GM21717 (cell line): Measurements from ENCODE around the gene RAPGEF1.
"Not testable (repeated sequence)": the region's sequence is repeated elsewhere in the genome, so short reads cannot be mapped to it uniquely, and the experiment has no call there.

Source experiments
- ATAC-seq: cut with Tn5 transposase; IDR thresholded peaks from one replicate; pipeline ENCODE4 v1.9.1; 2021; ENCODE audit warnings: mild to moderate bottlenecking, moderate library complexity; ENCODE audit not compliant: unreplicated experiment

The RAPGEF1 gene

GRCh38 chr9:131739959-131740648, at the start of gene RAPGEF1:
RAPGEF1 (minus strand) TSS chr9:131740076; CDS start chr9:131739830, 246 bp downstream.
- ATAC-seq = peak; percentile 41

DNA sequence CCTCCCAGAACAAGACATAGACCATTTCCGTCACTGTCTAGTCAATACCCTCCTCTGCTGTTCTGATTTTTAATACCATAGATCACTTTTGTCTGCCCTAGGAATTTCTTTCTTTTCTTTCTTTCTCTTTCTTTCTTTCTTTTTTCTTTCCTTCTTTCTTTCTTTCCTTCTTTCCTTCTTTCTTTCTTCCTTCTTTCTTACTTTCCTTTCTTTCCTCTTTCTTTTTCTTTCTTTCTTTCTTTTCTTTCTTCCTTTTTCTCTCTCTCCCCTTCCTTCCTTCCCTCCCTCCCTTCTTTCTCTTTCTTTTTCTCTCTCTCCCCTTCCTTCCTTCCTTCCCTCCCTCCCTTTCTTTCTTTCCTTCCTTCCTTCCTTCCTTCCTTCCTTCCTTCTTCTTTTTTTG, 49.0 kb upstream of the RAPGEF1 start:
- no peak for ATAC-seq

DNA sequence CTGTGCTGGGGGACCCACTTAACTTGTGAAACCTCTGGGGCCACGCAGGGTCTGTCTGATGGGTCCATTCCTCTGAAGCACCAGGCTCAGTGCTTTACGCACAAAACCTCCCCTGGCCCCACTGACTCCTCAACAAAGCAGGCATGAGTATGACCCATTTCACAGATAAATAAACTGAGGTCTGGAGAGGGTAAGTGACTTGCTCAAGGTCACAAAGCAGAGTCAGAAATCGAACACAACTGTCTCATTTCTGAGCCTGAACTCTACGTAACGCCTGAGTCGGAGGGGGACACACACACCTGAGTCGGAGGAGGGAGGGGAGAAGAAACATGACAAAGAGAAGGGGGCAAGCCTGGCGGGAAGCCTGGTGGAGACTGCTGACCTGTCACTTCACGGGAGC, 48.0 kb upstream of the RAPGEF1 start:
- no peak for ATAC-seq

- ATAC-seq = no peak
Observed at GRCh38 chr9:131784748-131785501, 45.0 kb upstream of the RAPGEF1 start.

DNA sequence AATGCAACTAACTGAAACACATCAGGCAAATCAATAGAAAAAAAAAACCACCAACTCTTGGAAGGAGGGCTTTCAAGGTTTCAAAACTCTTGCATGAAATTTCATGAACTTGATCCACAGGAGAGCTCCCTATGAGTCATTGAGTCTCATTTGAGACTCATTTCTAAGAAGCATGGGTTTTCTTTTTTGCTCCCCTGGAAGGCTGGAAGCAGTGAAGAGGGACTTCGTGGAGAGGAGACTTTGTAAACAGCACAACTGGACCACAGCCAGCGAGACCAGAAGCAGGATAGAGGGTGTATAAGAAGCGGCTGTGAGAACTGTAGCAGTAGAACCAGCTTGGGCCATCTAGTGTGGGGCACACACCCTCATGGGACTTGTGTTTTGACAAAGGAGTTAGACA, 41.2 kb upstream of the RAPGEF1 start:
- no peak for ATAC-seq

- ATAC-seq = no peak
Observed at GRCh38 chr9:131776473-131776872, 36.6 kb upstream of the RAPGEF1 start.

GRCh38 chr9:131776036-131776435, 36.2 kb upstream of the RAPGEF1 start:
- ATAC-seq = no peak

DNA sequence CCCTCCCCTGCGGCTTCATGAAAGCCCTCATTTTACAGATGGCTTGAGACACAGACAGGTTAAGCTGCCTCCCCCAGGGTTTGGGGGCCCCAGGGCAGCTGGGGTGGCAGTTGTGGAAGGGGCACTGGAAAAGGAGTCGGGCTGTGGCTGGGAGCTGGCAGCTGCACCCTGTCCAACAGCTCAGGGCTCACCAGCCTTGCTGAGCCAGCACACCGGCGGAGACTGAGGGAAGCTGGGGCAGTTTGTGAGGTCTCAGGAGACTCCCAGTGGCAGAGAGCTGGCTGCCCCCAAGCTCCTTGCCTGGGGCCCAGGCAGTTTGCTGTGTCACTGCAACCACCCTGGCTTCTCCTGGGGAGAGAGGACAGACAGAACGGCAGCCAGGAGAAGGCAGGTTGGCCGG, 34.8 kb upstream of the RAPGEF1 start:
- ATAC-seq = no peak

- no peak for ATAC-seq
Observed at GRCh38 chr9:131773911-131774379, 34.1 kb upstream of the RAPGEF1 start.

DNA sequence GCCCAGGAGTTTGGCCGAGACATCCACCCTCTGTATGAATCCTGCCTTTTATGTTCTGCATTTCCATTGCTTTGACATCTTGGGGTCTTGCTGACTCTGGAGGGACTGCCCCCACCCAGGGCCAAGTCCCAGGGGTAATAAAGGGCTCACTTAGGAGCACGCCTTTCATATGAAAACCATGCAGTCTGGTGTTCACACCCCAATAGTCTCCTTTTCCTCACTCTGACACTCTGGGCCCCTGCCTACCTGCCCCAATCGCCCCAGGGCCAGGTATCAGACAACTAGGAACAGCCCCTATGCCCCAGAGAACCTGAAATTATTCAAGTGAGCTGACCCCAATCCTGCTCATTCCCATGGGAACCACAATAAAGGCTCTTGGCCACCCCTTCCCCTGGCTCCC, 33.1 kb upstream of the RAPGEF1 start:
- ATAC-seq = no peak

DNA sequence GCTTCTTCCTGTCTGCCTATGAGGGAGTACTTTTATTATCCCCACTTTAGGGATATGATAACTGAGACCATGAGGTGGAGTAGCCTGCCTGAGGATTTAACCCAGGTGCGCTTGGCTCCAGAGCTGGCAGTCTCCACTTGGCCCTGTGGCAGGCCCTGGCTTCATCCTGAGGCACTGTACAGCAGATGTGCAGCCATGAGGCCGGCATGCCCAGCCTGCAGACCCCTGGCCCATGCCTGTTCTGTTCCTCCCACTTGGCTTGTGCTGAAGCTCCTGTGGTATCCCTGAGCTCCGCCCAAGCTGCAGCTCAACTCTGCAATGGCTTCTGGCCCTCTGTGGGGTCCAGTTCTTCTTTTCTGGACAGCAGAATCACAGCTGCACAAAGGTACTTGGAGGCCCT, 31.8 kb upstream of the RAPGEF1 start:
- ATAC-seq = no peak

GRCh38 chr9:131769361-131769760, 29.5 kb upstream of the RAPGEF1 start:
- no peak for ATAC-seq

- ATAC-seq = no peak
Observed at GRCh38 chr9:131764568-131764967, 24.7 kb upstream of the RAPGEF1 start.

- ATAC-seq = no peak
Observed at GRCh38 chr9:131762356-131762932, 22.6 kb upstream of the RAPGEF1 start.

DNA sequence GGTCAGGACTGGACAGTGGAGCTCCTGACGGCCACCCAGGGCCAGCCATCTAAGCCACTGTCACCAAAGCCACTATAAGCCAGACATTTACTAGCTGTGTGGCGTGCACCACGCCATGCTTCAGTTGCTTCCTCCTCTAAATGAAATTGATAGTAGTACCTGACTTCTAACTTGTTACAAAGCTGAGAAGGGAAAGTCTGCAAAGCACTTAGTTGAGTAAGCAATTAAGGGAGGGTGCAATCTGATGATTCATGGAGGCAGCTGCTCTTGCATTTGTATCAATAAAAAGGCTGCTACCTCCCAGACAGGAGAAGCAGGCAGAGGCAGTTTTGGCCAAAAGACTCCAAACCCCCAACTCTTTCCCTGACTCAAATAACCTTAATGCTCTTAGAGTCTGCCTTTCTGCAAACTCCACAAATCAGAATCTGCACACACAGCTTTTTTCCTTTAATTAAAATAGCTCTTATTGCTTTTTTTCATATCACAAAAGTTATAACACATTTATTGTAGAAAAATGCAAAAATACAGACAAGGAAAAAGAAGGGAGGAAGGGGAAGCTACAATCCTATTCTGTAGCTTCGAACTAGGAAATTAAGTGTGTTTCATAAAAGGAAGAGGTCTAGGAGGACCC, 19.3 kb upstream of the RAPGEF1 start:
- no peak for ATAC-seq

- ATAC-seq = no peak
Observed at GRCh38 chr9:131757549-131757948, 17.7 kb upstream of the RAPGEF1 start.

- peak; percentile 69 for ATAC-seq
Observed at GRCh38 chr9:131755541-131756198, 15.8 kb upstream of the RAPGEF1 start.

- no peak for ATAC-seq
Observed at GRCh38 chr9:131754846-131755245, 15.0 kb upstream of the RAPGEF1 start.

DNA sequence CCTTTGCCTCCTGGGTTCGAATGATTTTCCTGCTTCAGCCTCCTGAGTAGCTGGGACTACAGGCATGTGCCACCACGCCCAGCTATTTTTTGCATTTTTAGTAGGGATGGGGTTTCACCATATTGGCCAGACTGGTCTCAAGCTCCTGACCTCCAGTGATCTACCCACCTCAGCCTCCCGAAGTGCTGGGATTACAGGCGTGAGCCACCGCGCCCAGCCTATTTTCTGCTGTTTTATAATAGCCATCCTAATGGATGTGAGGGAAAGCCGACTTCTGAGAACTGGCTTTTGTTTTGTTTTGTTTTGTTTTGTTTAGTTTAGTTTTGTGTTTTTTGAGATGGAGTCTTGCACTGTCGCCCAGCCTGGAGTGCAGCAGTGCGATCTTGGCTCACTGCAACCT, 13.9 kb upstream of the RAPGEF1 start:
- ATAC-seq = not testable (repeated sequence)

DNA sequence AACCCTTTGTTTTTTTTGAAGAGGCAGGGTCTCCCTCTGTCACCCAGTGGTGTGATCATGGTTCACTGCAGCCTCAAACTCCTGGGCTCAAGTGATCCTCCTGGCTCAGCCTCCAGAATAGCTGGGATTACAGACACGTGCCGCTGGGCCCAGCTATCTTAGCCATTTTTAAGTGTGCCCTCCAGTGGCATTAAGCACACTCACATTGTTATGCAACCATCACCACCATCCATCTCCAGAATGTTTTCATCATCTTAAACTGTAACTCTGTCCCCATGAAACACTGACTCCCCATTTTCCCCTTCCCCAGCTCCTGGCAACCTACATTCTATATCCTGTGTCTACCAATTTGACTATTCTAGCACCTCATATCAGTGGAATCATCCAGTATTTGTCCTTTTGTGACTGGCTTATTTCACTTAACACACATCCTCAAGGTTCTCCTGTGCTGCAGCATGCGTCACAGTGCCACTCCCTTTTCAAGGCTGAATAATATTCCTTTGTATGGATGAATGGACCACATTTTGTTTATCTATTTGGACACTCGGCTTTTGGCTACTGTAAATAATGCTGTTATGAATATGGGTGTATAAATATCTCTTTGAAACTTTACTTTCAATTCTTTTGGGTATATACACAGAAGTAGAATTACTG, 12.5 kb upstream of the RAPGEF1 start:
- no peak for ATAC-seq
